Measurements from ENCODE around the gene CWF19L2. TPM values are rescaled to one million over a fixed set of nuclear protein-coding genes. Genes with fewer than 3 reads are reported as not detected.

The CWF19L2 gene
- total and polyA plus RNA-seq, 5 experiments from 2014 or later, result 6.2 to 35.7 (median 8.7) TPM

DNA sequence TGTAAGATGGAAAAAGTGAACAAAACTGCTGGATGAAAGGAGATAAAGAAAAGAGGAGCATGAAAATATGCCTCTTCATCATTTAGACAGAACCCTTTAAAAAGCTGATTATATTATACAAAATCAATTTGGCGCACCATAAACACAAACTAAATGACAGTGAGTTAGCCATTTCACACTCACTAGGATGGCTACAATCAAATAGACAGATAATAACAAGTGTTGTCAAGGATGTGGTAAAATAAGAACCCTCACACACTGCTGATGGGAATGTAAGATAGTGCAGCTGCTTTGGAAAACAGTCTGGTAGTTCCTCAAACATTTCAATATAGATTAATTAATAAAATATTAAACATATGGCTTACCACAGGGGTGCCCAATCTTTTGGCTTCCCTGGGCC, 99.7 kb downstream of the CWF19L2 start:
- peaks cover 0 to 8% (median under 1%) of the 10 kb centered on the region in 4 donors for H3K4me1 Mint-ChIP-seq
- H3K36me3 Mint-ChIP-seq, result peaks cover 32 to 71% (median 65%) of the 10 kb centered on the region in 3 donors
- H3K9me3 Mint-ChIP-seq, result peaks cover 0 to 18% (median 5%) of the 10 kb centered on the region in 9 donors
- ATAC-seq, result no peak
- POLR2A ChIA-PET, result no interaction called here
- no peak overlapping the region for H3K4me3 Mint-ChIP-seq
- no peak overlapping the region for H3K27ac Mint-ChIP-seq
- H3K27me3 Mint-ChIP-seq, result no peaks in the 10 kb centered on the region
- DNase-seq, result no peak

- ATAC-seq, result no peak
- Mint-ChIP-seq H3K9me3 (peaks cover 0 to 5% (median 0%) of the 10 kb centered on the region in 9 donors), H3K27ac (no peak overlapping the region), H3K4me1 (peaks cover 0 to 6% (median 2%) of the 10 kb centered on the region in 4 donors), H3K36me3 (peaks cover 27 to 72% (median 66%) of the 10 kb centered on the region in 3 donors), H3K27me3 (no peaks in the 10 kb centered on the region), H3K4me3 (no peak overlapping the region)
- no peak for DNase-seq
- POLR2A ChIA-PET, result no interaction called here
Measured at GRCh38 chr11:107354780-107355179, 102.8 kb downstream of the CWF19L2 start.

DNA sequence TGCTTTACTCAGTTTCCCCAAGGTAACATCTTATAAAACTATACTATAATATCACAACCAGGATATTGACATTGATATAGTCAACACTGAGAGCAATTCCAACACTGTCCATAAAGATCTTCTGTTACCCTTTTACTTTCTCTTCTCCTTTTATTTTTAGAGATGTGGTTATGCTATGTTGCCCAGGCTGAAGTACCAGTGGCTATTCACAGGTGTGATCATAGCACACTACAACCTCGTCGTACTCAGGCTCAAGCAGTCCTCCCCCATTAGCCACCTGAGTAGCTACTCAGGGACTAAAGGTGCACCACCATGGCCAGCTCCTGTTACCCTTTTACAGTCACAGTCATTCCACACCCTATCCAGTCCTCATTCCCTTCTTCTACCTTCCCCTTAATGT, 119.7 kb downstream of the CWF19L2 start:
- H3K4me3 Mint-ChIP-seq, result peak overlapping the region in 1 of 10 donors; percentile 1
- H3K36me3 Mint-ChIP-seq, result peaks cover 5 to 71% (median 26%) of the 10 kb centered on the region in 3 donors
- H3K4me1 Mint-ChIP-seq, result peaks cover 0 to 9% (median 0%) of the 10 kb centered on the region in 4 donors
- peak overlapping the region in 2 of 10 donors; percentile 29 to 54 for H3K27ac Mint-ChIP-seq
- no peaks in the 10 kb centered on the region for H3K27me3 Mint-ChIP-seq
- DNase-seq (no peak), ATAC-seq (no peak)
- POLR2A ChIA-PET, result no interaction called here
- peaks cover 0 to 4% (median 0%) of the 10 kb centered on the region in 9 donors for H3K9me3 Mint-ChIP-seq

- Mint-ChIP-seq H3K36me3 (peaks cover 22 to 86% (median 53%) of the 10 kb centered on the region in 3 donors), H3K9me3 (no peaks in the 10 kb centered on the region), H3K4me3 (no peak overlapping the region), H3K27me3 (no peaks in the 10 kb centered on the region), H3K4me1 (no peaks in the 10 kb centered on the region), H3K27ac (no peak overlapping the region)
- POLR2A ChIA-PET, result no interaction called here
- no peak for ATAC-seq
- no peak for DNase-seq
Measured at GRCh38 chr11:107331728-107332127, 125.9 kb downstream of the CWF19L2 start.

DNA sequence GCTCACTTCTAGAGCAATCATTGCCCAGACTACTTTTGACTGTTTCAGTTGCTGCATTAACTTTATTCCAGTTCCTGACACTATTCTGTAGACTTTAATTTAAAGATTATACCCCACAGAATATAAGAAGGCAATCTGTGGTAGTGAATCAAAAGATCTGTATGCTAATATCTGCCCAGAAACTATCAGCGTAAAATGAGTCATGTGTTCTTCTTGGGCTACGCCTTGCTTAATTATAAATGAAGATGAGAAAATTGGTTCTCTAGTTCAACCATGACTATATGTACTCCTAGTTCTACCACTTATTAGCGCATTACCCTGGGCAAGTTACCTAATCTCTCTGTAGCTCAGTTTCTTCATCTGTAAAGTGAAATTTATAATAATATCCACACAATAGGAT, 128.5 kb downstream of the CWF19L2 start:
- DNase-seq (no peak), ATAC-seq (no peak)
- H3K27me3 Mint-ChIP-seq, result no peaks in the 10 kb centered on the region
- H3K36me3 Mint-ChIP-seq, result peaks cover 32 to 90% (median 64%) of the 10 kb centered on the region in 3 donors
- POLR2A ChIA-PET, result no interaction called here
- H3K4me3 Mint-ChIP-seq, result no peak overlapping the region
- H3K27ac Mint-ChIP-seq, result no peak overlapping the region
- no peaks in the 10 kb centered on the region for H3K4me1 Mint-ChIP-seq
- peaks cover 0 to 6% (median 0%) of the 10 kb centered on the region in 9 donors for H3K9me3 Mint-ChIP-seq

DNA sequence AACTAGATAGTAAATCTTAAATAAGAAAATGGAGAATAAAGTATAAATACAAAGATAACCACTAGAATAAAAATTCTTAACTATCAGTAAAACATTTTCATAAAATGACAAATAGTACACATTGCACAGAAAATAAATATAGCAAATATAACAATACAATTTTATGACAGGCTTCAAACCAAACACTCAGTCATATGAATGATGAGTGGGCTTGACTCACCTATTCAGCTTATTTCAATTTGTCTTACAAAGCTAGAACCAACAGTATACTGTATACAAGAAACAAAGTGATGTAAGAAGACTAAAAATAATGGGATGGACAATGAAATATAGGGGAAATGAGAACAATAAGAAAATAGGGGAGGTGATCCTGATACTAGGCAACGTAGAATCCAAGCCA, 141.2 kb downstream of the CWF19L2 start:
- Mint-ChIP-seq H3K9me3 (peaks cover 5 to 44% (median 25%) of the 10 kb centered on the region in 9 donors), H3K36me3 (peaks cover 40 to 63% (median 48%) of the 10 kb centered on the region in 3 donors), H3K27ac (no peak overlapping the region), H3K4me1 (no peaks in the 10 kb centered on the region), H3K4me3 (no peak overlapping the region), H3K27me3 (no peaks in the 10 kb centered on the region)
- ATAC-seq, result no peak
- POLR2A ChIA-PET, result no interaction called here
- DNase-seq, result no peak

- Mint-ChIP-seq H3K27ac (no peak overlapping the region), H3K27me3 (no peaks in the 10 kb centered on the region), H3K4me3 (no peak overlapping the region), H3K4me1 (peaks cover 0 to 2% (median 0%) of the 10 kb centered on the region in 4 donors), H3K9me3 (peaks cover 0 to 6% (median 0%) of the 10 kb centered on the region in 9 donors), H3K36me3 (peaks cover 37 to 74% (median 67%) of the 10 kb centered on the region in 3 donors)
- DNase-seq (no peak), ATAC-seq (no peak)
- POLR2A ChIA-PET, result no interaction called here
Measured at GRCh38 chr11:107307991-107308390, 149.6 kb downstream of the CWF19L2 start.

DNA sequence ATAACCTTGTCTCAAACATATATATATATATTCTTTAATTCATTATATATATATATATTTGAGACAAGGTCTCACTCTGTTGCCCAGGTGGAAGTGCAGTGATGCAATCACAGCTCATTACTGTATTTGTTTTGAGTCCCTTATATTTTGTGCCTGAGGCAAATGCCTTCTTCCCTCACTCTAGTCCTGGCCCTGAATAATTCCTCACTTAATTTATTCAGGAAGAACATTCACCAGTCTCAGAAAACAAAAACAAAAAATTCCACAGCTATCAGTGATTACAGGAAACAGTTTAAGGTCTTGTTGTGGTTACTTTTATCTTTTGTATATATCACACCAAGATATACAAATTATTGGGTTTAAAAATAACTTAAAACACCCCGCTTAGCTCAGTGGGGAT, 155.7 kb downstream of the CWF19L2 start:
- Mint-ChIP-seq H3K36me3 (peaks cover 39 to 70% (median 67%) of the 10 kb centered on the region in 3 donors), H3K4me1 (peaks cover 0 to 2% (median 0%) of the 10 kb centered on the region in 4 donors), H3K4me3 (no peak overlapping the region), H3K27me3 (no peaks in the 10 kb centered on the region), H3K9me3 (peaks cover 0 to 22% (median 10%) of the 10 kb centered on the region in 9 donors), H3K27ac (no peak overlapping the region)
- DNase-seq (no peak), ATAC-seq (no peak)
- POLR2A ChIA-PET, result no interaction called here

GRCh38 chr11:107293677-107294344, 163.8 kb downstream of the CWF19L2 start:
- H3K4me3 Mint-ChIP-seq, result no peak overlapping the region
- POLR2A ChIA-PET, result no interaction called here
- ATAC-seq (no peak), DNase-seq (no peak)
- H3K9me3 Mint-ChIP-seq, result peaks cover 0 to 41% (median 29%) of the 10 kb centered on the region in 9 donors
- no peaks in the 10 kb centered on the region for H3K27me3 Mint-ChIP-seq
- H3K4me1 Mint-ChIP-seq, result no peaks in the 10 kb centered on the region
- H3K27ac Mint-ChIP-seq, result no peak overlapping the region
- H3K36me3 Mint-ChIP-seq, result peaks cover 46 to 60% (median 58%) of the 10 kb centered on the region in 3 donors

GRCh38 chr11:107282195-107282594, 175.4 kb downstream of the CWF19L2 start:
- peaks cover 5 to 21% (median 19%) of the 10 kb centered on the region in 3 donors for H3K36me3 Mint-ChIP-seq
- H3K4me3 Mint-ChIP-seq, result no peak overlapping the region
- POLR2A ChIA-PET, result no interaction called here
- no peaks in the 10 kb centered on the region for H3K27me3 Mint-ChIP-seq
- ATAC-seq, result no peak
- no peaks in the 10 kb centered on the region for H3K4me1 Mint-ChIP-seq
- H3K27ac Mint-ChIP-seq, result no peak overlapping the region
- peaks cover 14 to 48% (median 30%) of the 10 kb centered on the region in 9 donors for H3K9me3 Mint-ChIP-seq
- DNase-seq, result no peak

Other genes starting within 250 kb of the CWF19L2 start
- 10 to 100 TPM; 18.1 to 18.2 TPM for gene ALKBH8, start 107.9 kb upstream of the CWF19L2 start, total RNA-seq
- gene ALKBH8, start 107.9 kb upstream of the CWF19L2 start, polyA plus RNA-seq, result 10 to 100 TPM in 2 of 3 donors, 1 to 10 TPM in 1; 6.1 to 11.9 (median 10.9) TPM
- gene ELMOD1, start 133.3 kb upstream of the CWF19L2 start, total RNA-seq, result not detected
- gene ELMOD1, start 133.3 kb upstream of the CWF19L2 start, polyA plus RNA-seq, result not detected

Data from naive thymus-derived CD8-positive, alpha-beta T cell (primary cell).